Retinal pigment epithelial cell (primary cell): Measurements from ENCODE around the gene CNNM3.

ENCODE experiments used
- DNase-seq: peaks from one replicate; pipeline ENCODE4 v3.0.0-alpha.2; 2010; ENCODE audit warnings: low read depth
- H3K4me3 ChIP-seq: 2 replicates; pipeline ENCODE4 v1.5.1; 2011; ENCODE audit warnings: mild to moderate bottlenecking, low read length, control low read depth, moderate library complexity
- TF ChIP-seq, protein P1 (sequence below): conservative IDR thresholded peaks from 2 replicates; pipeline ENCODE4 v1.5.1; 2011; ENCODE audit warnings: low read depth, low read length, control low read depth, inconsistent platforms

Gene CNNM3

DNA sequence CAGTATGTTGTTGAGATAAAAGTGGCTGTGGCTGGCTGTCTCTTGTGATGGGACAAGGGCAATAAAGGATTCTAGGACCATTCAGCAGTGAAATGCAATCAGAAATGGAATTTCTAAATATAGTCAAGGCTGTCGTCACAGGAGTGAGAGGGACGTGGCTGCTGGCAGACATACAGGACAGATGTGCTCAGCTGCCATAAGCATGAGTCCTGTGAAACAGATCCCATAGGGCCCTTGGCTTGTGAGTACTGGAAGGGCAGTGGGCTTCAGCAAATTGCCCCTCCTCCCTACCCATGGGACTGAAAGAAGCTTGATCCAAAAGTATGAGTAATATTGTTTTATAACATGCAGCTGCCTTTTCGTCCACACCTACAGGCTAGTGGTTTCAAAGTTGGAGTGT is 4.2 kb upstream of the CNNM3 start:
- H3K4me3 ChIP-seq = no peak overlapping the region
- TF ChIP-seq, protein P1, sequence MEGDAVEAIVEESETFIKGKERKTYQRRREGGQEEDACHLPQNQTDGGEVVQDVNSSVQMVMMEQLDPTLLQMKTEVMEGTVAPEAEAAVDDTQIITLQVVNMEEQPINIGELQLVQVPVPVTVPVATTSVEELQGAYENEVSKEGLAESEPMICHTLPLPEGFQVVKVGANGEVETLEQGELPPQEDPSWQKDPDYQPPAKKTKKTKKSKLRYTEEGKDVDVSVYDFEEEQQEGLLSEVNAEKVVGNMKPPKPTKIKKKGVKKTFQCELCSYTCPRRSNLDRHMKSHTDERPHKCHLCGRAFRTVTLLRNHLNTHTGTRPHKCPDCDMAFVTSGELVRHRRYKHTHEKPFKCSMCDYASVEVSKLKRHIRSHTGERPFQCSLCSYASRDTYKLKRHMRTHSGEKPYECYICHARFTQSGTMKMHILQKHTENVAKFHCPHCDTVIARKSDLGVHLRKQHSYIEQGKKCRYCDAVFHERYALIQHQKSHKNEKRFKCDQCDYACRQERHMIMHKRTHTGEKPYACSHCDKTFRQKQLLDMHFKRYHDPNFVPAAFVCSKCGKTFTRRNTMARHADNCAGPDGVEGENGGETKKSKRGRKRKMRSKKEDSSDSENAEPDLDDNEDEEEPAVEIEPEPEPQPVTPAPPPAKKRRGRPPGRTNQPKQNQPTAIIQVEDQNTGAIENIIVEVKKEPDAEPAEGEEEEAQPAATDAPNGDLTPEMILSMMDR = no peak
- DNase-seq = no peak

- no peak for DNase-seq
- H3K4me3 ChIP-seq = no peak overlapping the region
- TF ChIP-seq, protein P1 = no peak
Measured at GRCh38 chr2:96813656-96814055, 2.4 kb upstream of the CNNM3 start.

- no peak for DNase-seq
- peak overlapping the region; percentile 66 for H3K4me3 ChIP-seq
- TF ChIP-seq, protein P1 = no peak
Measured at GRCh38 chr2:96815326-96816126, 542 bp upstream of the CNNM3 start.

DNA sequence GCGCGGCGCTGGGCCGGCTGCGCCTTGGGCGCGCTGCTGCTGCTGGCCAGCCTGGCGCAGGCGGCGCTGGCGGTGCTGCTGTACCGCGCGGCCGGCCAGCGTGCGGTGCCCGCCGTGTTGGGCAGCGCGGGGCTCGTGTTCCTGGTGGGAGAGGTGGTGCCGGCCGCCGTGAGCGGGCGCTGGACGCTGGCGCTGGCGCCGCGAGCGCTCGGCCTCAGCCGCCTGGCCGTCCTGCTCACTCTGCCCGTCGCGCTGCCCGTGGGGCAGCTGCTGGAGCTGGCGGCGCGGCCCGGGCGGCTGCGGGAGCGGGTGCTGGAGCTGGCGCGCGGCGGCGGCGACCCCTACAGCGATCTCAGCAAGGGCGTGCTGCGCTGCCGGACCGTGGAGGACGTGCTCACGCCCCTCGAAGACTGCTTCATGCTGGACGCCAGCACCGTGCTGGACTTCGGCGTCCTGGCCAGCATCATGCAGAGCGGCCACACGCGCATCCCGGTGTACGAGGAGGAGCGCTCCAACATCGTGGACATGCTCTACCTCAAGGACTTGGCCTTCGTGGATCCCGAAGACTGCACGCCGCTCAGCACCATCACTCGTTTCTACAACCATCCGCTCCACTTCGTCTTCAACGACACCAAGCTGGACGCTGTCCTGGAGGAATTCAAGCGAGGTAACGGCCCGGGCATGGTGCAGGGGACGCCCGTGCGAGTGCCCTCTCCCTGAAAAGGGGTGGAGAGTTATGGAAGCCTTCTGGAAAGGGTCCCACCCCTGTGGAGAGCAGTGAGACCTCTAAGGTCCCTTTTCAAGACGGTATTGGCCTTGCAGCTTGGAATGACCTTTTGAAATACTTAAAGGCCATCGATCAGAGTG is 1.0 kb downstream of the CNNM3 start:
- TF ChIP-seq, protein P1 = no peak
- H3K4me3 ChIP-seq = peak overlapping the region; percentile 50
- no peak for DNase-seq

DNA sequence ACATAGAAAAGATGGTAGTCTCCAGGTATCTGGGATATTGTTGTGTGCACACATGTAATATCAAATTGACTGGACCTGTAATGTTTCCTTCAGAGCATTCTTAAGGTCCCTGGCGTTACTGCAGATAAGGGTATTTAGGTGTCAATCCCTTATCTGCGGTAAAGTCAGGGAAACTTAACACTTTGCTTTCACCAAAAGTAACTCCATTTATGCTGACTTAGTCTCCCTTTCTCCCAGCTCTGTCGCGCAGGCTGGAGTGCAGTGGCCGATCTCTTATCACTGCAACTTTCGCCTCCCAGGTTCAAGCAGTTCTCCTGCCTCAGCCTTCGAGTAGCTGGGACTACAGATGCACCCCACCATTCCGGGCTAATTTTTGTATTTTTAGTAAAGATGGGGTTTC is 1.8 kb downstream of the CNNM3 start:
- peak overlapping the region; percentile 50 for H3K4me3 ChIP-seq
- TF ChIP-seq, protein P1 = no peak
- DNase-seq = no peak

DNA sequence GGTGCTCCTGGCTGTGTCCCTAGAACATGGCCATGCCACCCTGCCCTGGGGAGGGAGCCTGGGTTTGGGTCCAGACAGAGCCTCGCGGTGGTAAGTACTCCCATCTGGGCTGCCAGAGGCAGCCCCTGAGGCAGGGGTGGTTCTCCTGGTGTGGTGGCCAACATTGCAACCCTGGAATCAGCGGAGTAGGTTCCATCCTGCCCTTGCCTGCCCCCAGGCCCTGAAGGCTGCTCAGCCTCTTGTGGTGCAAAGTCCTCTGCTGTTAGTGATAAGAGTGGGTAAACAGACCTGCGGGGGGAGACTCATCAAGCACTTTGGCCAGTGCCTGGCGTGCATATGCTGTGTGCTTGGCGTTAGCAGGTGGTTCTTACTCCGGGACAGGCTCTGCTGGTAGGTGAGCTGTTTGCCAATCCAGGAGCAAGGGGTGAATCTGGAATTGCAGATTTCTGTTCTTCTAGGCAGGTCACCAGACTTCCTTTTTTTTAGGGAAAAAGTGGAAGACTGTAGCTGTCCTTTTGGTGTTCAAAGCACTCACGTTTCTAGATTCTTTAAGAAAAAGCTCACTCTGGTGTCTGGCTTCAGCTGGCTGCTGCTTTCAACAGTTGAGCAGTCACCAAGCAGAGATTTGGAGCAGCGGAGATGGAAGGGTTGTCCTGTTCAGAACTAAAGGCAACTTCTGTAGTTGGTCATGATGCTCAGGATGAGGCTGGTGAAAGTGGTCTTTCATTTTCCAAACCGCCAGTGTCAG is 3.2 kb downstream of the CNNM3 start:
- TF ChIP-seq, protein P1 = no peak
- no peak overlapping the region for H3K4me3 ChIP-seq
- DNase-seq = no peak
